SK-N-SH treated with all-trans-retinoic acid at 6 μM for 48 hours (cell line): ENCODE results near the gene IRGQ.

Source experiments
- BACH2 ChIP-seq: fragments of 250-450 bp; sonication (Bioruptor Pico); IDR thresholded peaks from 2 replicates; pipeline ENCODE4 v1.9.0; 2021; ENCODE audit warnings: mild to moderate bottlenecking, borderline replicate concordance
- CREB5 ChIP-seq: fragments of 250-450 bp; sonication (Bioruptor Pico); IDR thresholded peaks from 2 replicates; pipeline ENCODE4 v1.5.1; 2020; ENCODE audit warnings: low read depth, mild to moderate bottlenecking, moderate library complexity
- CSDC2 ChIP-seq: fragments of 250-450 bp; sonication (Bioruptor Pico); IDR thresholded peaks from 2 replicates; pipeline ENCODE4 v1.5.0; 2020; ENCODE audit warnings: mild to moderate bottlenecking, moderate library complexity
- CSRNP3 ChIP-seq: fragments of 250-450 bp; sonication (Bioruptor Pico); IDR thresholded peaks from 2 replicates; pipeline ENCODE4 v1.5.1; 2021; ENCODE audit warnings: mild to moderate bottlenecking, moderate library complexity
- GLIS3 ChIP-seq: fragments of 250-450 bp; sonication (Bioruptor Pico); IDR thresholded peaks from 2 replicates; pipeline ENCODE4 v1.5.0; 2020; ENCODE audit warnings: mild to moderate bottlenecking, moderate library complexity
- PPARA ChIP-seq: fragments of 250-450 bp; sonication (Bioruptor Pico); IDR thresholded peaks from 2 replicates; pipeline ENCODE4 v1.5.0; 2020; ENCODE audit warnings: mild to moderate bottlenecking, borderline replicate concordance
- TCF4 ChIP-seq: fragments of 250-450 bp; sonication (Bioruptor Pico); IDR thresholded peaks from 2 replicates; pipeline ENCODE4 v1.8.0; 2021; ENCODE audit warnings: mild to moderate bottlenecking, moderate library complexity, borderline replicate concordance
- TOX ChIP-seq: fragments of 250-450 bp; sonication (Bioruptor Pico); IDR thresholded peaks from 2 replicates; pipeline ENCODE4 v1.8.0; 2021; ENCODE audit warnings: mild to moderate bottlenecking, moderate library complexity, borderline replicate concordance
- ZFP3 ChIP-seq: fragments of 250-450 bp; sonication (Bioruptor Pico); IDR thresholded peaks from 2 replicates; pipeline ENCODE4 v1.5.0; 2020; ENCODE audit warnings: mild to moderate bottlenecking, moderate library complexity
- ZFP30 ChIP-seq: fragments of 450-650 bp; formaldehyde crosslinking; IDR thresholded peaks from 2 replicates; pipeline ENCODE4 v1.5.0; 2022; ENCODE audit warnings: mild to moderate bottlenecking, moderate library complexity
- ZNF565 ChIP-seq: fragments of 450-650 bp; formaldehyde crosslinking; conservative IDR thresholded peaks from 2 replicates; pipeline ENCODE4 v1.5.0; 2020; ENCODE audit warnings: low read depth, mild to moderate bottlenecking, moderate library complexity

- no peak for TF ChIP-seq ZFP30 (CRISPR knock-in tag)
- no peak for TF ChIP-seq PPARA
- TF ChIP-seq BACH2: no peak
- no peak for TF ChIP-seq CREB5 (CRISPR knock-in tag)
- TF ChIP-seq ZNF565 (CRISPR knock-in tag): no peak
- TF ChIP-seq TOX (CRISPR knock-in tag): no peak
- TF ChIP-seq TCF4 (CRISPR knock-in tag): no peak
- TF ChIP-seq CSDC2 (CRISPR knock-in tag): no peak
- TF ChIP-seq ZFP3: no peak
- TF ChIP-seq GLIS3 (CRISPR knock-in tag): no peak
- TF ChIP-seq CSRNP3 (CRISPR knock-in tag): no peak
Observed at GRCh38 chr19:43633520-43633919, 37.6 kb upstream of the IRGQ start.
